Measurements from ENCODE around the gene USP22.

- TF ChIP-seq CTCF (IDR thresholded peaks at IDR 0.05; ENCODE audit: insufficient read depth, low read length) (no peak), POLR2AphosphoS5 (IDR thresholded peaks at IDR 0.05; ENCODE audit: low read depth) (no peak), REST (IDR thresholded peaks at IDR 0.05; ENCODE audit: insufficient replicate concordance, low read depth) (no peak)
Measured at GRCh38 chr17:20961586-20961985, 81.2 kb downstream of the USP22 start.
